Astrocyte of the hippocampus (primary cell): ENCODE data around the gene CATSPERE.
"Not testable (repeated sequence)": the region's sequence is repeated elsewhere in the genome, so short reads cannot be mapped to it uniquely, and the experiment has no call there.

Source experiments
- DNase-seq: peaks from one replicate; pipeline ENCODE4 v3.0.0; 2011; ENCODE audit warnings: low read depth, low spot score

CATSPERE gene

DNA sequence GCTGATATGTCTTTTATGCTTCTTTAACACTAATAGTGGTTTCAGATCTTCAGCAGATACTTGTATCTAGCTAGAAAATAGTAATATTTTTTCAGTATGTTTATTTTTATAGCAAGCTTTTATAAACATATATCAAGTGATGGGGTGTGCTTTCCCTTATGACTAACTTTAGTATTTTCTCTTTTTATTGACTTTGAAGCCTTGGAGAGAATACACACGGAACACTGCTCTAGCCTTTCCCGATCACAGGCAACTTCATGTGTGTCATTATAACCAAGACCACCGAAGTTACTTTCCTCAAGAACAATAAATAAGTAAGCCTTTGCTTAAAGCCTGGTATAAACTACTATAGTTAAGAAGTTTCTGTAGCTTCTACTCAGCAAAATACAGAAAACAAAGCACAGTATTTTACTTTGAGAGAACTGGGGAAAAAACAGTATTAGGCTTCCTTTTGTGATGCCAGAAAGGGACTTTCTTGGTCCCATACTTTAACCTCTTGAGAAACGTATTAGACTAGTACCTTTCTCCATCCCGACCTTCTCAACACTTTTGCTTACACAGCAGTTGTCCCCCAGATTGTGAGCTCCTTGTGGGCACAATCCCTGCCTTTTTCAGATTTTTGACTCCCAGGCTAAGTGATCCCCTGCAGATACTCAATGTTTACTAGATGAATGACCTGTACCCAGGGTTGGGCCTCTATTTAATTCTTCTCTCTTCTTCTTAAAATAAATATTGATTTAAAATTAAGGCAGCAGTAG is 12.6 kb upstream of the CATSPERE start:
- DNase-seq = no peak

DNA sequence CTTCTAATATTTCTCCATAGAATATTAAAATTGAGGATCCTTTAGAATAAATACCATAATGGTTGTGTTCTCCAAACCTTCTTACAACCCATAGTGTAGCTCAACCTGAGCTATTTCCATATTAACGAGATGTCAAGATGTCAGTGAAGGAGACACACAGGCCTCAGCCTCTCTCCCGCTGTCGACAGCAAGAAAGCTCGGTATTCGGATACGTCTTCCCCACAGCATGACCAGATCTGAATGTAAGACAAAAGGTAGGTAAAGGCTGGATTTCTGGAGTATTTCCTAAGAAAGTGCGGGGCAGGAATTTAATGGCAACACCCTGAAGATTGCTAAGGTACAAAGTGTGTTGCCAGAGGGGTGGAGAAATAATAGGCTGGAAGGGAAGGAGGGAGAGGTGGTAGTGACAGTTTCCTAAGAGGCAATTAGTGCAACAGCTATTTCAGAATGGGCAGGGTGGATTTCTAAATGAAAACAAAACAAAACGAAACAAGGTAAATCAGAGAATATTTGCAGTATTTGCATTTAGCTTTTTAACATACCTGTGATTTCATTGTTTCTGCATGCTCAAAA is 11.1 kb upstream of the CATSPERE start:
- DNase-seq = peak; percentile 16

DNA sequence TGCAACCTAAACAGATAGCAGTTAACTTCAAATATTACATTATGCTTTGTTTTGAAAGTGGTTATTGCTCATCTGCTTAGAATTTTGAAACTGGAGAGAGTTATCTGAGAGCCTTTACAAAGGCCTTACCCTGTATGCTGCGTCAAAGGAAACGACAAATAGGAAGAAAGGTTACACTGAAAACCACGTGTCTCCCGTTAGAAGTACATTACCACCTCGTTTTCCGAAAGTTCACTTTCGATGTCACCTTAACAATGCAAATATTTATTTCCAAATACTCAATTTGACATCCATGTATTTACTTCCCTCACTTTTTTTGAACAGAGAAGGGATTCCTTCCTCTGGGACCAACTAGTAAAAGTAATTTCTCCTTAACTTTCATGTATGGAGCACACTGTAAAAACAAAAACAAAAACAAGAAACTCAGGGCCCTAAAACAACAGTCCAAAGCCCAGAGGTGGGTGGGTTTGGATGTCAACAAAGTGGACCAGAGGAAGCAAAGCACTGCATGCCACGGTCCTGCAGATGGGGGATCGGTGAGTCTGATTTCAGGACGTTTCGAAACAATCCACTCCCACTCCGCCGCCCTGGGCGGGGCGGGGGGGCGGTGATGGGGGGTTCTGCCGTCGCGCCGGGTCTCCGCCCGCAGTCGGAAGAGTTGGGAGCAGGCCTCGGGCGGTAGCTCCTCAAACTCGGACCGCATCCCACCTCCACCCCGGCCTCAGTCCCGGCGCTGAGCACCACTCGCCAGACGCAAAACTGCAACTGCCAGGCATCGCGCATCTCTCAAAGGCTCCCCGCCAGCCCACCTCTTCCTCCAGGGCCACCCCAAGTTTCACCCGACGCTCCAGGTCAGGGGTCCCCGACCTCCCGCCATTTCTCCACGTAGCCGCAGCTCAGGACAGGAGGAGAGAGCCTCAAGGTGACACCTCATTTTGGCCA is 10.2 kb upstream of the CATSPERE start:
- peak; percentile 69 for DNase-seq

DNA sequence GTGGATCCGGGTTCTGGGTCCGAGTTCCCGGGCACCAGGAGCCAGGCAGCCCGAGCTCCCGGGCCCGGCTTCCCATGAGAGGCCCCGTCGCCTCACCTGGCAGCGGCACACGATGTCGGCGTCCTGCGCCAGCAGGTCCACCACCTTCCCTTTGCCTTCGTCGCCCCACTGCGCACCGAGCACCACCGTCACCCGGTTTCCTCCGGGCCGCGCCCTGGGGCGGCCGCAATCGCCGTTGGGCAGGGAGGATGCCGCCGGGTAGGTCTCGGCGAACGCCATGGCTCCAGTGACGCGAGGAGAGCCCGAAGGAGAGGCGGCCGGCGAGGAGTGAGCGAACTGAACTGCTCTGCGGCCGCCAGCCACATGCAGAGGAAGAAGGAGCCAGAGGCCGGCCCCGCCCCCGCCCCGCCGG is 9.5 kb upstream of the CATSPERE start, which contains the start of gene ADSS2:
TSS of gene ADSS2 (minus strand) at position 371 of the 412 bp plus-strand sequence. CDS start at position 279, 92 bp downstream.
- no peak for DNase-seq

DNA sequence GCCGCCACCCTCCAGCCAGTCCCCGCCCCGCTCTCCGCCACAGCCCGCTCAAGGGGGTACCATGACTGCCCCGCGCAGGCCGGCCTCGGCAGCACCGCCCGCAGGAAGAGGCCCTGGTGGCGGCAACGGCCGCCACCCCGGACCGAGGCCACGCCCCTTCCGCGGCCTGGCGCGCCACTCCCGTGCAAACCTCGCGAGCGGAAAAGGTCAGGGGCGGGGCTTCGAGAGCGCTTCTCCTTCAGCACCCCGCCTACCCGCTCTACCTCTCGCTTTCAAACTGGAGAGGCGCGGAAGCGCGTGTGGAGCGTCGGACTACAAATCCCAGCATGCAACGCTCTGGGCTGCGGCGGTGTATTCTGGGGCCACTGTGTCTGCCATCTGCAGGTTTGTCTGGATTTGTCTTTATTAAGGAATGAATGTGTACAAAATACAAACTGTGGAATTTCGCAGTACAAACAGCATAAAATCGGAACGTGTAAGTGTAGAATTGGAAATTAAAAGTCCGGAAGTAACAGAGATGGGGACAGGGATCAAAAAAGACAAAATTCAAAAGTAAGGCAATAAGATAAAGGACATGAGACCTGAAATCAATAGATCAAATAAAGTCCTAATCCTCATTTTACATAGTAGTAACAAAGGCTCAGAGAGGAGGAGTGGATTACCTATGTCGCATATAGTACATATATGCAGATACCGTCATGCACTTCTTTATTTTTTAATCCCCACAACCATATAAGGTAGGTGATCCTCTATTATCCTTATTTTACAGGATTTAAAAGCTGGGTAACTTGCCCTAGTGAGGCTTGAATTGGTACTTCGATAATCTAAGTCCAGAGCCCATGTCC is 8.9 kb upstream of the CATSPERE start:
- DNase-seq = peak; percentile 100

DNA sequence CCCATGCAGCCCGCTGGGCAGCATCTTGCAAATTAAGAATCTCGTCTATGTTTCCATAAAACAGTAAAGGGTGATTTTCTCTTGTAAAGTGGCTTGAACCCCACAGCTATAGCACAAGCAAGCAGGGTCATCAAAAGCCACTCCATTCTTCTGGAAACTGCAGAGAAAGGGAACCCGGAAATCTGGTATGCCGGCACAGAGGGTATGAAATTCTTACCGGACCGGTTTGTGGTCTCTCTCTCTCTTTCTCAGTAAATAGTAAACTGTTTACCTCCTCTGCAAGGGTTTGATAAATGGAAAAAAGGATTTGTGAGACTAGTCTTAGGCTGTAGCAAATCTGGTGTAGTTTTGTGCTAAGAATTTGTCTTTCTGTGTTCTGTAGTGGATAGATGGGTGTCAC is 6.7 kb upstream of the CATSPERE start:
- DNase-seq = no peak

DNA sequence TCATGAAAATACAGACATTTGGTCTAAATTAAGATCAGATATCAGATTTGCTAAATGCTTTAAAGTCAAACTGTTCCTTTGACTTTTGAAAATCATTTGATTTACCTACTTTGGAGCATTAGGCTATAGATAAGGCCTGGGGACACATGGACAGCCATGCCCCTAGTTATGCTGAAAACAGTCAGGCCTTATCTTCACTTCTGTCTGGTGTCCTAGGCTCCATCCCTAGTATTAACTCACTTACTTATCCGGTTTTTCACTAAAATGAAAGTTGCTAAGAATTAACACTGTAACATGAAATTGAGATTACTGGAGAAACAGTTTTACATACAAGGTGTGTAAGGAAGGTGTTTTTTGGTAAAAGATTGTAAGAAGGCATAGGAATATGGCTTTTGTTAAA is 4.5 kb upstream of the CATSPERE start:
- DNase-seq = no peak

DNA sequence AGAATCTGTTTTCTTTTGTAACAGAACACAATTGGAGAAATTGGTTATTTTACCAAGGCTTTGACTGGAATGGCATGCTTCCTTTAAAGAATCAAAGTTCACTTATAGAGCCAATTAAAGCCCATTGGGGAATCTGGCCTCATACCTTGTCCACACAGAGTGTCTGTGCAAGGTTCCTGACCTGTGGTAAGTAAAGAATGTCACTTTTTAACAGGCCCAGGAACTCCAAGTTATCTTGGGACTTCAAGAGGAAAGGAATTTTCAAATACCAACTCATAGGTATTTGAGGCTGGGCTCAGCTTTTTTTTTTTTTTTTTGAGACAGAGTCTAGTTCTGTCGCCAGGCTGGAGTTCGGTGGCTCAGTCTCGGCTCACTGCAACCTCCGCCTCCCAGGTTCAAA is 2.3 kb upstream of the CATSPERE start:
- DNase-seq = no peak

DNA sequence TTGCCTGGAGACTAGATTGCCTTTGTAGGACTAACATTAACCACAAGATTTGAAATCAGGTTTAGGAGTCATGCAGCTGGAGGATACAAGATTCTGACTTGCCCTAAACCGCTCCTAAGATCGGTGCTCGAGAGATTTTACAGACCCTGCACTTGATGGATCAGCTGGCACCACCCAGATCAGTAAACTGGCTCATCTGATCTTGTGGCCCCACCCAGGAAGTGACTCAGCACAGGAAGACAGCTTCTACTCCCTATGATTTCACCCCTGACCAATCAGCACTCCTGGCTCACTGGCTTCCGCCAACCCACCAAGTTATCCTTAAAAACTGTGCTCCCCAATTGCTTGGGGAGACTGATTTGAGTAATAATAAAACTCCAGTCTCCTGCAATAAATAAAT is 876 bp upstream of the CATSPERE start:
- no peak for DNase-seq

DNA sequence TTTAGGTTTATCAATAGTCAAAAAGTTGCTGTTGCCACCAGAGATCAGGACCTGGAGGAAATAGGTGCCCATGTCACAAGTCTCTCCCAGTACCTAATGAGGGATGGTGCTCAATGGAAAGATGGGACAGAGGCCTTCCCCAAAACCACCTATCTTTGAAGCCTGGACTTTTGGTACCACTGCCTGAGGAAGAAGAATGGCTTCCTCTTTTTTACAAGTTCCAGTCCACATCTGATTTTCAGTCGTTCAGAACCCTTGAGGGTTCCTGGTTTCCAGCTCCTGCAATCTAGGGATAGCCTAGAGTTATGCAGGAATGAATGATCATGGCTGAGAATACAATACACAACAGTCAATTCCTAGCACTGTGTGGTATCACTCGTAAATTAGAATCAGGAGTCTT is 5.7 kb downstream of the CATSPERE start:
- DNase-seq = no peak

DNA sequence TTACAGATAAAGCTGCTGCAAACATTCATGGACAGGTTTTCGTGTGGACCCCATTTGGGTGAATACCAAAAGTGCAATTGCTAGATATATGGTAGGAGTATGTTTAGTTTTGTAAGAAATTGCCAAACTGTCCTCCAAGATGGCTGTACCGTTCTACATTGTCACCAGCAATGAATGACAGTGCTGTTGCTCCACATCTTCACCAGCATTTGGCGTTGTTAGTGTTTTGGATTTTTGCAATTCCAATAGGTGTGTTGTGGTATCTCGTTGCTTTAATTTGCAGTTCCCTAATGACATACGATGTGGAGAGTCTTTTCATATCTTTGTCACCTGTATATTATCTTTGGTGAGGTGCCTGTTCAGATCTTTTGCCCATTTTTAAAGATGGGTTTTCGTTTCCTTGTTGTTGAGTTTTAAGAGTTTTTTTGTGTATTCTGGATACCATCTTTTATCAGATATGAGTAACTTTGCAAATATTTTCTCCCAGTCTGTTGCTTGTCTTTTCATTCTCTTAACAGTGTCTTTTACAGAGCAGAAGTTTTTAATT is 12.1 kb downstream of the CATSPERE start:
- DNase-seq = no peak

DNA sequence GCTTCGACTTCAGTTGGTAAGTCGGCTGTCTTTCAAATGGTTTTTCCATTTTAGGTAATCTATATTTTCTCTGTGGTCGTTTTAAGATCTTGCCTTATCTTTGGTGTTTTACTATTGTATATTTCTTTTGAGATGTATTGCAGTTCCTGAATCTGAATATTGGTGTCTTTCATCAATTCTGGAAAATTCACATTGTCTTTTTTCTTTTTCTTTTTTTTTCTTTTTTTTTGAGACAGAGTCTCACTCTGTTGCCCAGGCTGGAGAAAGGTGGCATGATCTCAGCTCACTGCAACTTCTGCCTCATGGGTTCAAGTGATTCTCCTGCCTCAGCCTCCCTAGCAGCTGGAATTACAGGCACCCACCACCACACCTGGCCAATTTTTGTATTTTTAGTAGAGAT is 23.9 kb downstream of the CATSPERE start:
- not testable (repeated sequence) for DNase-seq

DNA sequence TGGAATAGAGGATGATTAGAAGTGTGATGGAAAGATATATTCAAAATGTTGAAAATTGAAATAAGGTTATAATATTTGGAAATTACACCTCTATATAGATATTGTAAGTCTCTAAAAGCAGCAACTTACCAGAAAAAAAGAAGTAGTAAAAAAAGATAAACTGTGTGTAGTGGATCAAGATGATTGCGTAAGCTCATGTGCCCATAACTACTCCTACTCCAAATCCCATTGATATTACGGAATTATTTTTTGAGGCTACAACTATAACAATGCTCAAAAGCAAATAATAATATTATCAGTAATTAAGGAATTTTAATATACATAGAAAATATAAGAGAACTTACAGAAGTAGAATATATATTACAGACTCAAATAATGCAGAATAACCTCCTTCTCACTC is 33.6 kb downstream of the CATSPERE start:
- no peak for DNase-seq

DNA sequence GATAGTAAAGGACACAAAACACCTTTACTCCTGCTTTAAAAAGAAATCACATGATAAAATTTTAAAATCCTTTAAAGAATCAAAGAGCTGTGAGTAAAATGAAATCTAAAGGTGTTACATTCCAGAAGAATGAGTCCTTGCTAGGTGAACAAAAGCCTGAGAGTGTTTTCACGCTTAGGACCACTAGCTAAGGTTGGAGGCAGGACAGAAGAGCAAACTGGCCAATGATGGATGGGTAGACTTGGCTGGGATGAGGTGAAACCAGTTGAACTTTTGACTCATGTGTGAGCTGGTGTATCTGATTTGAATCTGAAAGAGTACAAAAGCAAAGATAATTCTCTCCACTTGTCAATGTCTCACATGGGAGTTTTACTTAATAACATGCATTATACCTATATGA is 35.1 kb downstream of the CATSPERE start:
- peak; percentile 23 for DNase-seq

DNA sequence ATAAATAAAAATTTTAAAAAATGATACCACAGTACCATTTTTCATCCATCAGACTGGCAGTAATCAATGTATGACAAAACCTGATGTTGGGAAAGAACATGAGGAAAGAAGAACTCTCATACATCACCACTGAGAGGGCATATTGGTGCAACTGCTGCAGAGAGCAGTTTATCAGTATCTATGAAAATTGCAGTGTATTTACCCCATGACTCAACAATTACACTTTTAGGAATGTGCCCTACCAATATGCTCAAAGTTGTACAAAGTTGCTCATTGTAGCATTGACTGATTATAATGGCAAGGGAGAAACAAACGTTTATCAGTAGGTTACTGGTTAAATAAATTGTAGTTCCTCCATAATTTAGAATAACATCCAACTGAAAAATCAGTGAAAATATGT is 36.7 kb downstream of the CATSPERE start:
- no peak for DNase-seq

DNA sequence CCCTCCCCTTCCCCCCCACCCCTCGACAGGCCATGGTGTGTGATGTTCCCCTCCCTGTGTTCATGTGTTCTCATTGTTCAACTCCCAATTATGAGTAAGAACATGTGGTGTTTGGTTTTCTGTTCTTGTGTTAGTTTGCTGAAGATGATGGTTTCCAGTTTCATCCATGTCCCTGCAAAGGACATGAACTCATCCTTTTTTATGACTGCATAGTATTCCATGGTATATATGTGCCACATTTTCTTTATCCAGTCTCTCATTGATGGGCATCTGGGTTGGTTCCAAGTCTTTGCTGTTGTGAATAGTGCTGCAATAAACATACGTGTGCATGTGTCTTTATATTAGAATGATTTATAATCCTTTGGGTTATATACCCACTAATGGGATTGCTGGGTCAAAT is 38.4 kb downstream of the CATSPERE start:
- DNase-seq = not testable (repeated sequence)

DNA sequence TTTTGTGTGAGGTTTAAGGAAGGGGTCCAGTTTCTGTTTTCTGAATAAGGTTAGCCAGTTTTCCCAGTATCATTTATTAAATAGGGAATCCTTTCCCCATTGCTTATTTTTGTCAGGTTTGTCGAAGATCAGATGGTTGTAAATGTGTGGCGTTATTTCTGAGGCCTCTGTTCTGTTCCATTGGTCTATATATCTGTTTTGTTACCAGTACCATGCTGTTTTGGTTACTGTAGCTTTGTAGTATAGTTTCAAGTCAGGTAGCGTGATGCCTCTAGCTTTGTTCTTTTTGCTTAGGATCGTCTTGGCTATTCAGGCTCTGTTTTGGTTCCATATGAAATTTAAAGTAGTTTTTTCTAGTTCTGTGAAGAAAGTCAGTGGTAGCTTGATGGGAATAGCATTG is 39.4 kb downstream of the CATSPERE start:
- DNase-seq = not testable (repeated sequence)

DNA sequence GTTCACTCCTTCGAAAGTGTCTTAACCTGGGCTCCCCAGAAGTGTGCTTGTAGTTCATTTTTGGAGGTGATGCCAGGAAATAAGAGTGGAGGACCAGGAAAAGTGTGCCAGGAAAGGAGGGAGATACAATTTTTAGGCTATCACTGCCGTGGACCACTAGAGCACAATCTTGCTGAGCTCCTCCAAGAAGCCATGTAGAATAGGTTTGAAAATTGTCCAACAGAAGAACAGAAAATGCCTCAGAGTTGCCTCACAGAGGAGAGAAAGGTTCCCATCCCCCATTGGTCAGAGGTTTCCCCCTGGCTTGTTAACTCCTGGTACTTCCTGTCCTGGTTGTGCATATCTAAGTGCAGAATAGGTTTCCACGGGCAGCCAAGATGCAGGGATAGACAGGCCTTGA is 41.6 kb downstream of the CATSPERE start:
- no peak for DNase-seq

DNA sequence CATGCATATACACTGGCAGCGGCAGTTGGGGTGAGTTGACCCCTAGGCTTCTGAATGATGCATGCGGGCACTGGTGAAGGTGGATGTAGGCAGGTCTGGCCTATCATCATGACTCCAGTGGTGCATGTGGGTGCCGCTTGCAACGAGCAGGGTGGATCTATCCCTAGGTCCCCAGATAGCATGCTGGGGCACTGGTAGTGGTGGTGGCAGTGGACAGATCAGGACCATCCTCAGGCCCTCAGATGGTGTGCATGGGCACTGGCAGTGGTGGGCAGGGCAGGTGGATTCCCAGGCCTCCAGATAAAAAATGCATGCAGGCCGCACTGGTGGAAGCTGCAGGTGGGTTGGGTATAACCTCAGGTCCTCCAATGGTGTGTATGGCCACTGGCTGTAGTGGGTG is 52.4 kb downstream of the CATSPERE start:
- DNase-seq = no peak

DNA sequence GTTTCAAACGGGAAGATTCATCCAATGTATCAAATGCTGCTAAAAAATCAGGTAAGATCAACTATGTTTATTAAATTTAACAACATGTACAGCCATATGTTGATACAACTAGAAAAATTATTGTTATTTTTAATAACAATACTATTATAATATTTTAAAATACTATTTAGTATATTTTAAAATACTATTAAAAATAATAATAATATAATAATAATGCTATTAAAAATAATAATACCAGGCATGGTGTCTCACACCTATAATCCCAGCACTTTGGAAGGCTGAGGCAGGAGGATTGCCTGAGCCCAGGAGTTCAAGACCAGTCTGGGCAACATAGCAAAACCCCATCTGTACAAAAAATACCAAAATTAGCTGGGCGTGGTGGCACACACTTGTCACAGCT is 54.6 kb downstream of the CATSPERE start:
- no peak for DNase-seq

DNA sequence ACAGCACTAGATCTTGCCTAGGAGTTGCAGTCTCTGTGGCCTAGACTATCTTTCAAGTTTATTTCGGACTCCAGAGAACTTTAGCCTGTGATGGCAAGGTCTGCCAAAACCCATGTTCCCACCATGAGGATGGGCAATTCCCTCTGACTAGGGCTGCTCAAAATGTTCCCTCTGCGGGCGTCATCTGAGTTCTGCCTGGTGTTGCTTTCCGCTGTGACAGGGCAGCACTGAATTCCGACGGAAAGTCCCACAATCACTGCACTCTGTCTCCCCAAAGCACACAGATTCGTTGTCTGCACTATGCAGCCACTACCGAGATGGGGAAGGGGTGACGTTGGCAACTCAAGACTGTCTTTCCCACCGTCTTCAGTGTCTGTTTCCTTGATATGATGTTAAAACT is 75.2 kb downstream of the CATSPERE start:
- DNase-seq = no peak
